WTC11 (cell line): ENCODE measurements around the gene SPRR2G. TPM values are rescaled to one million over a fixed set of nuclear protein-coding genes. Genes with fewer than 3 reads are reported as not detected.
"Not testable (repeated sequence)": the region's sequence is repeated elsewhere in the genome, so short reads cannot be mapped to it uniquely, and the experiment has no call there.

Experiments
- ATAC-seq: fragments of 200-7000 bp; cut with Tn5 transposase; 2 replicates; pipeline ENCODE4 v1.10.0; 2021; ENCODE audit warnings: mild to moderate bottlenecking, moderate library complexity
- CTCF ChIA-PET: fragments of 300-600 bp; sonication (Branson Sonifier 250); formaldehyde crosslinking; loops from one replicate; lab custom pipeline; 2021; ENCODE audit warnings: antibody characterized with exemption; lab: Charles Lee
- POLR2A ChIA-PET: fragments of 350-600 bp; sonication (Branson Sonifier 250); formaldehyde crosslinking; loops from one replicate; lab custom pipeline; 2021; ENCODE audit warnings: antibody characterized with exemption; lab: Charles Lee
- DNase-seq: peaks from one replicate; pipeline ENCODE4 v3.0.0; 2021; ENCODE audit warnings: low spot score
- H3K27ac Mint-ChIP-seq: 2 replicates; pipeline ENCODE4 v1.8.0; 2021; ENCODE audit warnings: mixed read lengths
- H3K27me3 Mint-ChIP-seq: 2 replicates; pipeline ENCODE4 v1.8.0; 2021; ENCODE audit warnings: low read depth, mild to moderate bottlenecking, moderate library complexity, mixed read lengths
- H3K36me3 Mint-ChIP-seq: 2 replicates; pipeline ENCODE4 v1.8.0; 2021; ENCODE audit warnings: mixed read lengths
- H3K4me1 Mint-ChIP-seq: 2 replicates; pipeline ENCODE4 v1.8.0; 2022; ENCODE audit warnings: mixed read lengths
- H3K4me3 Mint-ChIP-seq: 2 replicates; pipeline ENCODE4 v1.8.0; 2021; ENCODE audit warnings: mild to moderate bottlenecking, moderate library complexity, mixed read lengths
- H3K9me3 Mint-ChIP-seq: 2 replicates; pipeline ENCODE4 v1.8.0; 2021; ENCODE audit warnings: mixed read lengths
- E2F1 ChIP-seq: sonication (generic); formaldehyde crosslinking; IDR thresholded peaks from 2 replicates; pipeline ENCODE4 v1.8.0; 2022; ENCODE audit warnings: mild to moderate bottlenecking, missing genetic modification reagents
- ETV6 ChIP-seq: sonication (generic); formaldehyde crosslinking; IDR thresholded peaks from 2 replicates; pipeline ENCODE4 v1.8.1; 2022; ENCODE audit warnings: mild to moderate bottlenecking, missing genetic modification reagents
- JAZF1 ChIP-seq: fragments of 250-450 bp; sonication (Bioruptor Pico); IDR thresholded peaks from 2 replicates; pipeline ENCODE4 v1.9.0; 2021; ENCODE audit warnings: moderate library complexity, mild to moderate bottlenecking, inconsistent platforms
- PRRX2 ChIP-seq: fragments of 250-450 bp; sonication (Bioruptor Pico); IDR thresholded peaks from 2 replicates; pipeline ENCODE4 v1.8.0; 2021; ENCODE audit warnings: mild to moderate bottlenecking
- SMAD3 ChIP-seq: sonication (generic); formaldehyde crosslinking; IDR thresholded peaks from 2 replicates; pipeline ENCODE4 v1.8.0; 2022; ENCODE audit warnings: missing genetic modification reagents, mild to moderate bottlenecking, borderline replicate concordance
- TEAD1 ChIP-seq: sonication (generic); formaldehyde crosslinking; IDR thresholded peaks from 2 replicates; pipeline ENCODE4 v1.8.0; 2022; ENCODE audit warnings: mild to moderate bottlenecking, missing genetic modification reagents
- TEAD4 ChIP-seq: sonication (generic); formaldehyde crosslinking; IDR thresholded peaks from 2 replicates; pipeline ENCODE4 v1.8.0; 2022; ENCODE audit warnings: mild to moderate bottlenecking, missing genetic modification reagents
- ZNF219 ChIP-seq: sonication (generic); formaldehyde crosslinking; IDR thresholded peaks from 2 replicates; pipeline ENCODE4 v1.8.0; 2023; ENCODE audit warnings: missing genetic modification reagents, mild to moderate bottlenecking, borderline replicate concordance
- ZNF317 ChIP-seq: sonication (generic); formaldehyde crosslinking; IDR thresholded peaks from 2 replicates; pipeline ENCODE4 v1.8.1; 2023; ENCODE audit warnings: low read depth, mild to moderate bottlenecking, moderate library complexity, missing genetic modification reagents, borderline replicate concordance
- ZNF671 ChIP-seq: fragments of 250-450 bp; sonication (Bioruptor Pico); IDR thresholded peaks from 2 replicates; pipeline ENCODE4 v1.8.0; 2021; ENCODE audit warnings: mild to moderate bottlenecking
- total RNA-seq: library from RNA; stranded (reverse); gene quantifications from 3 replicates; pipeline ENCODE4 v1.2.3, GENCODE V29; 2021
- TF ChIP-seq, protein P1 (sequence below): fragments of 250-450 bp; sonication (Bioruptor Pico); IDR thresholded peaks from 2 replicates; pipeline ENCODE4 v1.9.0; 2021; ENCODE audit warnings: mild to moderate bottlenecking
- TF ChIP-seq, protein P2 (sequence below): sonication (generic); formaldehyde crosslinking; IDR thresholded peaks from 2 replicates; pipeline ENCODE4 v1.8.0; 2022; ENCODE audit warnings: mild to moderate bottlenecking, missing genetic modification reagents
- TF ChIP-seq, protein P3 (sequence below): sonication (generic); formaldehyde crosslinking; IDR thresholded peaks from 2 replicates; pipeline ENCODE4 v1.8.1; 2022; ENCODE audit warnings: mild to moderate bottlenecking, missing genetic modification reagents, moderate library complexity, borderline replicate concordance
- TF ChIP-seq, protein P4 (sequence below): sonication (generic); formaldehyde crosslinking; IDR thresholded peaks from 2 replicates; pipeline ENCODE4 v1.8.0; 2022; ENCODE audit warnings: mild to moderate bottlenecking, missing genetic modification reagents

Gene SPRR2G
- total RNA-seq, 1 experiment from 2014 or later: not detected

- H3K9me3 Mint-ChIP-seq: peaks cover 49% of the 10 kb centered on the region
- peaks cover 9% of the 10 kb centered on the region for H3K27me3 Mint-ChIP-seq
- peaks cover 56% of the 10 kb centered on the region for H3K4me1 Mint-ChIP-seq
- ChIA-PET CTCF (no interaction called here), POLR2A (no interaction called here)
- peaks cover 53% of the 10 kb centered on the region for H3K36me3 Mint-ChIP-seq
- TF ChIP-seq, protein P1, sequence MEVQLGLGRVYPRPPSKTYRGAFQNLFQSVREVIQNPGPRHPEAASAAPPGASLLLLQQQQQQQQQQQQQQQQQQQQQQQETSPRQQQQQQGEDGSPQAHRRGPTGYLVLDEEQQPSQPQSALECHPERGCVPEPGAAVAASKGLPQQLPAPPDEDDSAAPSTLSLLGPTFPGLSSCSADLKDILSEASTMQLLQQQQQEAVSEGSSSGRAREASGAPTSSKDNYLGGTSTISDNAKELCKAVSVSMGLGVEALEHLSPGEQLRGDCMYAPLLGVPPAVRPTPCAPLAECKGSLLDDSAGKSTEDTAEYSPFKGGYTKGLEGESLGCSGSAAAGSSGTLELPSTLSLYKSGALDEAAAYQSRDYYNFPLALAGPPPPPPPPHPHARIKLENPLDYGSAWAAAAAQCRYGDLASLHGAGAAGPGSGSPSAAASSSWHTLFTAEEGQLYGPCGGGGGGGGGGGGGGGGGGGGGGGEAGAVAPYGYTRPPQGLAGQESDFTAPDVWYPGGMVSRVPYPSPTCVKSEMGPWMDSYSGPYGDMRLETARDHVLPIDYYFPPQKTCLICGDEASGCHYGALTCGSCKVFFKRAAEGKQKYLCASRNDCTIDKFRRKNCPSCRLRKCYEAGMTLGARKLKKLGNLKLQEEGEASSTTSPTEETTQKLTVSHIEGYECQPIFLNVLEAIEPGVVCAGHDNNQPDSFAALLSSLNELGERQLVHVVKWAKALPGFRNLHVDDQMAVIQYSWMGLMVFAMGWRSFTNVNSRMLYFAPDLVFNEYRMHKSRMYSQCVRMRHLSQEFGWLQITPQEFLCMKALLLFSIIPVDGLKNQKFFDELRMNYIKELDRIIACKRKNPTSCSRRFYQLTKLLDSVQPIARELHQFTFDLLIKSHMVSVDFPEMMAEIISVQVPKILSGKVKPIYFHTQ (CRISPR knock-in tag): no peak
- TF ChIP-seq JAZF1 (no peak), ZNF219 (no peak), E2F1 (CRISPR knock-in tag) (no peak), ETV6 (CRISPR knock-in tag) (no peak)
- TF ChIP-seq, protein P2, sequence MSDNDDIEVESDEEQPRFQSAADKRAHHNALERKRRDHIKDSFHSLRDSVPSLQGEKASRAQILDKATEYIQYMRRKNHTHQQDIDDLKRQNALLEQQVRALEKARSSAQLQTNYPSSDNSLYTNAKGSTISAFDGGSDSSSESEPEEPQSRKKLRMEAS (CRISPR knock-in tag): no peak
- ATAC-seq (no peak), DNase-seq (no peak)
- no peak overlapping the region for H3K27ac Mint-ChIP-seq
- no peak overlapping the region for H3K4me3 Mint-ChIP-seq
Measured at GRCh38 chr1:153127296-153127695, 23.4 kb downstream of the SPRR2G start.

DNA sequence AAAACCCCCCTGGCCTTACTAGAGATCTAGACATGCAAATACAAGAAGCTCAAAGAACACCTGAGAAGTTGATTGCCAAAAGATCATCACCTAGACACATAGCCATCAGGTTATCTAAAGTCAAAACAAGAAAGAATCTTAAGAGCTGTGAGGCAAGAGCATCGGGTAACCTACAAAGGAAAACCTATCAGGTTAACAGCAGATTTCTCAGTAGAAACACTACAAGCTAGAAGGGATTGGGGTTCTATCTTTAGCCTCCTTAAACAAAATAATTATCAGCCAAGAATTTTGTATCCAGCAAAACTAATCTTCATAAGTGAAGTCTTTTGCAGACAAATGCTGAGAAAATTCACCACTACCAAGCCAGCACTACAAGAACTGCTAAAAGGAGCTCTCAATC lies 25.2 kb downstream of the SPRR2G start:
- ChIA-PET CTCF (no interaction called here), POLR2A (no interaction called here)
- TF ChIP-seq, protein P3, sequence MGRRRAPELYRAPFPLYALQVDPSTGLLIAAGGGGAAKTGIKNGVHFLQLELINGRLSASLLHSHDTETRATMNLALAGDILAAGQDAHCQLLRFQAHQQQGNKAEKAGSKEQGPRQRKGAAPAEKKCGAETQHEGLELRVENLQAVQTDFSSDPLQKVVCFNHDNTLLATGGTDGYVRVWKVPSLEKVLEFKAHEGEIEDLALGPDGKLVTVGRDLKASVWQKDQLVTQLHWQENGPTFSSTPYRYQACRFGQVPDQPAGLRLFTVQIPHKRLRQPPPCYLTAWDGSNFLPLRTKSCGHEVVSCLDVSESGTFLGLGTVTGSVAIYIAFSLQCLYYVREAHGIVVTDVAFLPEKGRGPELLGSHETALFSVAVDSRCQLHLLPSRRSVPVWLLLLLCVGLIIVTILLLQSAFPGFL: no peak
- TF ChIP-seq SMAD3 (CRISPR knock-in tag) (no peak), ZNF317 (CRISPR knock-in tag) (peak; percentile 80; the same call in 1 of the 2 replicates), PRRX2 (CRISPR knock-in tag) (no peak), TEAD4 (CRISPR knock-in tag) (no peak), ZNF671 (CRISPR knock-in tag) (no peak)
- TF ChIP-seq, protein P4, sequence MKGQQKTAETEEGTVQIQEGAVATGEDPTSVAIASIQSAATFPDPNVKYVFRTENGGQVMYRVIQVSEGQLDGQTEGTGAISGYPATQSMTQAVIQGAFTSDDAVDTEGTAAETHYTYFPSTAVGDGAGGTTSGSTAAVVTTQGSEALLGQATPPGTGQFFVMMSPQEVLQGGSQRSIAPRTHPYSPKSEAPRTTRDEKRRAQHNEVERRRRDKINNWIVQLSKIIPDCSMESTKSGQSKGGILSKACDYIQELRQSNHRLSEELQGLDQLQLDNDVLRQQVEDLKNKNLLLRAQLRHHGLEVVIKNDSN: no peak

DNA sequence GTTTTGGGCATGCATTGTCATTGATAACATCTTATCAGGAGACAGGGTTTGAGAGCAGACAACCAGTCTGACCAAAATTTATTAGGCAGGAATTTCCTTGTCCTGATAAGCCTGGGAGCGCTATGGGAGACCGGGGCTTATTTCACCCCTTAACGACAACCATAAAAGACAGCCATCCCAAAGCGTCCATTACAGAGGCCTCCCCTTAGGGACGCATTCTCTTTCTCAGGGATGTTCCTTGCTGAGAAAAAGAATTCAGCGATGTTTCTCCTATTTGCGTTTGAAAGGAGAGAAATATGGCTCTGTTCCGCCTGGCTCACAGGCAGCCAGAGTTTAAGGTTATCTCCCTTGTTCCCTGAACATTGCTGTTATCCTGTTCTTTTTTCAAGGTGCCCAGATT lies 26.9 kb downstream of the SPRR2G start:
- Mint-ChIP-seq H3K4me1 (peaks cover 63% of the 10 kb centered on the region), H3K36me3 (peaks cover 47% of the 10 kb centered on the region), H3K9me3 (peaks cover 48% of the 10 kb centered on the region), H3K27ac (peak overlapping the region; percentile 99), H3K4me3 (peak overlapping the region; percentile 10)
- peak; percentile 31 for ATAC-seq
- H3K27me3 Mint-ChIP-seq, DNase-seq, POLR2A ChIA-PET, CTCF ChIA-PET: not testable (repeated sequence)
- TF ChIP-seq TEAD1 (CRISPR knock-in tag): 0 out of 2 replicates have a peak, but pooled peaks have one; percentile 15

More for the DNA sequence above, 25.2 kb downstream of the SPRR2G start:
- Mint-ChIP-seq H3K4me1 (peaks cover 57% of the 10 kb centered on the region), H3K36me3 (peaks cover 57% of the 10 kb centered on the region), H3K27me3 (peaks cover 9% of the 10 kb centered on the region), H3K9me3 (peaks cover 54% of the 10 kb centered on the region), H3K4me3 (no peak overlapping the region), H3K27ac (no peak overlapping the region)
- ATAC-seq: no peak
- no peak for DNase-seq
